SU-DHL-6 (cell line): Measurements from ENCODE around the gene RAB39B.
A peak's percentile ranks its signal among the peaks of the same experiment; 100 is the strongest.

Source experiments
- H2AFZ ChIP-seq: fragments of 200-600 bp; sonication (generic); 2 replicates; pipeline ENCODE4 v1.6.1; 2014; ENCODE audit warnings: low read depth, mild to moderate bottlenecking, moderate library complexity, mixed read lengths, antibody characterized with exemption, low read length; ENCODE audit not compliant: severe bottlenecking
- H3F3A ChIP-seq: fragments of 200-600 bp; shearing (Covaris generic); 2 replicates; pipeline ENCODE4 v1.6.0; 2016; ENCODE audit warnings: antibody characterized with exemption, mild to moderate bottlenecking; ENCODE audit not compliant: insufficient read depth
- H3K27ac ChIP-seq: fragments of 200-600 bp; sonication (generic); 2 replicates; pipeline ENCODE4 v1.5.1; 2016; ENCODE audit warnings: low read depth, mild to moderate bottlenecking, low read length, moderate library complexity, mixed read lengths
- H3K27me3 ChIP-seq: fragments of 200-600 bp; sonication (generic), shearing (Covaris generic); 2 replicates; pipeline ENCODE4 v1.6.0; 2014; ENCODE audit warnings: mild to moderate bottlenecking, low read length
- H3K36me3 ChIP-seq: fragments of 200-600 bp; sonication (generic); 2 replicates; pipeline ENCODE4 v1.6.1; 2014; ENCODE audit warnings: mild to moderate bottlenecking, low read length, mixed read lengths
- H3K4me2 ChIP-seq: fragments of 300-600, 200-600 bp; shearing (Covaris generic), sonication (generic); 2 replicates; pipeline ENCODE4 v1.6.0; 2014; ENCODE audit warnings: low read length, low read depth, mild to moderate bottlenecking; ENCODE audit not compliant: poor library complexity, severe bottlenecking
- H3K4me3 ChIP-seq: fragments of 200-600 bp; sonication (generic); 2 replicates; pipeline ENCODE4 v1.5.1; 2014; ENCODE audit warnings: antibody characterized with exemption, low read length, mild to moderate bottlenecking, mixed read lengths; ENCODE audit not compliant: insufficient read depth, poor library complexity, severe bottlenecking
- H3K79me2 ChIP-seq: fragments of 200-600 bp; sonication (generic); 2 replicates; pipeline ENCODE4 v1.6.1; 2014; ENCODE audit warnings: mild to moderate bottlenecking, low read length, moderate library complexity; ENCODE audit not compliant: insufficient read depth
- H3K9ac ChIP-seq: fragments of 200-600 bp; sonication (generic); 2 replicates; pipeline ENCODE4 v1.7.0; 2014; ENCODE audit warnings: mild to moderate bottlenecking, low read length
- H3K9me2 ChIP-seq: fragments of 200-600 bp; sonication (generic); replicated peaks from 2 replicates; pipeline ENCODE4 v1.6.1; 2014; ENCODE audit warnings: low read length; ENCODE audit not compliant: insufficient read depth
- H3K9me3 ChIP-seq: fragments of 200-600 bp; sonication (generic); 2 replicates; pipeline ENCODE4 v1.6.1; 2014; ENCODE audit warnings: low read length, mixed read lengths; ENCODE audit not compliant: insufficient read depth
- H4K20me1 ChIP-seq: fragments of 200-600 bp; sonication (generic); 2 replicates; pipeline ENCODE4 v1.6.1; 2014; ENCODE audit warnings: low read depth, mild to moderate bottlenecking, antibody characterized with exemption, low read length, moderate library complexity, mixed read lengths
- EZH2phosphoT487 ChIP-seq: fragments of 200-600 bp; sonication (generic), shearing (Covaris generic); conservative IDR thresholded peaks from 2 replicates; pipeline ENCODE4 v1.6.1; 2018; ENCODE audit warnings: mild to moderate bottlenecking, antibody characterized with exemption, low read length, moderate library complexity, mixed read lengths
- TF ChIP-seq, protein P1 (sequence below): fragments of 200-600 bp; sonication (generic); IDR thresholded peaks from one replicate; pipeline ENCODE4 v1.5.1; 2017; ENCODE audit warnings: antibody characterized with exemption, mild to moderate bottlenecking, low read length, moderate library complexity; ENCODE audit not compliant: insufficient read depth, poor library complexity, severe bottlenecking

RAB39B gene

DNA sequence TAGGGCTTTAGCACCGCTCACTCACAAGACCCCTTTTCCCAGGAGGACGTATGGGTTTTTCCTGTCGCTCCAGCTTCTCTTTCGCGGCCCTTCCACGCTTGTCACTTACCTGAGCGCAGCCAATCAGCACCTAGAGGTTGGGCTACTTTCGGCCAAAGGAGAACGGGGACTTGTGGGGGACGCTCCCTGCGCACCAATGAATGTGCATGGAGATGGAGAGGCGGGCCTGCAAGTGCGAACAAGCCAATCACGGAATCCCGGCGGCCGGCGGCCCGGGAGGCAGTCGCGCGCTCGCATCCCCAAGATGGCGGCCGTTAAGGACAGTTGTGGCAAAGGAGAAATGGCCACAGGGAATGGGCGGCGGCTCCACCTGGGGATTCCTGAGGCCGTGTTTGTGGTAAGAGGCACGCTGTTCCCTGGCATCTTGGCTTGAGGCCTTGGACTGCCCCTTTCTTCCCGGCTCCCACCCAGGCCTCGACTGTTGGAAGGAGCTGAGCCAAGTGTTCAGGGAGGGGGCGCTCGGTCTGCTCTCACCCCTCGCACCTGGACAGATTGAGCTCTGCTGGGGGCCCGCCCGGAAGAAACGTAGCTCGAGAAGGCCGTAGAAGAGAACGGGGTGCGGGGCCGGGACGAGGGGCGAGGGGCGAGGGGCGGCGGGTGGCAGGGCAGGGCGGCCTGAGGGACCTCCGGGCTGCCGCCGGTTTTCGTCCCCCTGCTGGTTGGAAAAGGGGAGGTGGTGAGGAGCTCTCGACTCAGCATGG is 47.9 kb downstream of the RAB39B start, which contains the start of gene VBP1:
Gene VBP1 (plus strand): TSS at position 282 of the 761 bp plus-strand sequence. CDS start 23 bp downstream, at position 305.
- TF ChIP-seq EZH2phosphoT487: no peak
- TF ChIP-seq, protein P1, sequence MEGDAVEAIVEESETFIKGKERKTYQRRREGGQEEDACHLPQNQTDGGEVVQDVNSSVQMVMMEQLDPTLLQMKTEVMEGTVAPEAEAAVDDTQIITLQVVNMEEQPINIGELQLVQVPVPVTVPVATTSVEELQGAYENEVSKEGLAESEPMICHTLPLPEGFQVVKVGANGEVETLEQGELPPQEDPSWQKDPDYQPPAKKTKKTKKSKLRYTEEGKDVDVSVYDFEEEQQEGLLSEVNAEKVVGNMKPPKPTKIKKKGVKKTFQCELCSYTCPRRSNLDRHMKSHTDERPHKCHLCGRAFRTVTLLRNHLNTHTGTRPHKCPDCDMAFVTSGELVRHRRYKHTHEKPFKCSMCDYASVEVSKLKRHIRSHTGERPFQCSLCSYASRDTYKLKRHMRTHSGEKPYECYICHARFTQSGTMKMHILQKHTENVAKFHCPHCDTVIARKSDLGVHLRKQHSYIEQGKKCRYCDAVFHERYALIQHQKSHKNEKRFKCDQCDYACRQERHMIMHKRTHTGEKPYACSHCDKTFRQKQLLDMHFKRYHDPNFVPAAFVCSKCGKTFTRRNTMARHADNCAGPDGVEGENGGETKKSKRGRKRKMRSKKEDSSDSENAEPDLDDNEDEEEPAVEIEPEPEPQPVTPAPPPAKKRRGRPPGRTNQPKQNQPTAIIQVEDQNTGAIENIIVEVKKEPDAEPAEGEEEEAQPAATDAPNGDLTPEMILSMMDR: no peak
- Histone ChIP-seq H3K4me3 (peak within 1 kb of the TSS; percentile 92), H3K27ac (peak within 1 kb of the TSS; percentile 53), H3K9ac (peak within 1 kb of the TSS; percentile 80), H3K9me2 (no peaks in the 10 kb centered on the region), H3K9me3 (no peaks in the 10 kb centered on the region), H3F3A (no peaks in the 10 kb centered on the region; the same call in 1 of the 2 replicates), H3K27me3 (no peaks in the 10 kb centered on the region), H3K79me2 (peaks cover 42% of the 10 kb centered on the region), H2AFZ (peak within 1 kb of the TSS; percentile 85), H4K20me1 (0 out of 2 replicates have a peak, but pooled peaks cover 5% of the 10 kb centered on the region), H3K4me2 (peak within 1 kb of the TSS; percentile 98), H3K36me3 (peaks cover 2% of the 10 kb centered on the region; the same call in 1 of the 2 replicates)

DNA sequence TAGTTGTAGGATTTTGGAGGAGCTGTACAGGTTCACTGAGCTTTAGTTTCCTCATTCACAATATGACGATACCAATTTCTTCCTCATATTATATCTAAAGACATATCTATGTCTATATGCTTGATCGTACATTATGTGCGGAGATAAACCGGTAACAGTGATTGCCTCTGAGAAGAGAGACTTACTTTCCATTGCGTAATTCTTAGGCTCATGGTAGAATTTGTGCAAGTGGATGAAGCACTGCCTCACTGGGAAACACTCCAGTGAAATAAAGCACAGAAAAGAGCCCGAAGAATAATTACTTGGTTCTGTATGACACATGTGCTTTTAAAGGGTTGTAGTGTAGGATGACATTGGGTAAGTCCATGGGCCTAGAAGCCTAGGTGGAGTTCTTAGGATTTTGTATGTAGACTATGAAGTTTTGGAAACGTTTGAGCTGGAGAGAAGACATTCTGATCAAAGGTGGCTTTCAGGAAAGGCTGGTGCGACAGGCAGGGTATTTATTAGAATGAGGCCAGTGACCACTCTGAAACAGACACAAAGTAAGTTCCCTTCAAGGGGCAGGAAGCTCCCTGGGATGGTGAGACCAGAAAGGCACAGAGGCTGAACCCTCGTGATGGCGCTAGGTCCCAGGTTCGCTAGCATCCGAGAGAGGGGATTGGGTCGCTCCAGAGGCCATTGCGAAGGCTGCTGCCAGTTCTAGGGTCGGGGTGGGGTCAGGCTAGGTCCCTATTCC is 48.7 kb downstream of the RAB39B start:
- H3K4me3 ChIP-seq: peak overlapping the region; percentile 62
- no peak overlapping the region for H3K27ac ChIP-seq
- no peaks in the 10 kb centered on the region for H3K9me3 ChIP-seq
- H3K9ac ChIP-seq: peak overlapping the region; percentile 80
- no peak for TF ChIP-seq EZH2phosphoT487
- TF ChIP-seq, protein P1: no peak
- H4K20me1 ChIP-seq: 0 out of 2 replicates have a peak, but pooled peaks cover 5% of the 10 kb centered on the region
- H2AFZ ChIP-seq: peak overlapping the region; percentile 85
- H3K4me2 ChIP-seq: peak overlapping the region; percentile 87
- peaks cover 2% of the 10 kb centered on the region; the same call in 1 of the 2 replicates for H3K36me3 ChIP-seq
- no peaks in the 10 kb centered on the region; the same call in 1 of the 2 replicates for H3F3A ChIP-seq
- no peaks in the 10 kb centered on the region for H3K27me3 ChIP-seq
- H3K9me2 ChIP-seq: no peaks in the 10 kb centered on the region
- H3K79me2 ChIP-seq: peaks cover 42% of the 10 kb centered on the region

DNA sequence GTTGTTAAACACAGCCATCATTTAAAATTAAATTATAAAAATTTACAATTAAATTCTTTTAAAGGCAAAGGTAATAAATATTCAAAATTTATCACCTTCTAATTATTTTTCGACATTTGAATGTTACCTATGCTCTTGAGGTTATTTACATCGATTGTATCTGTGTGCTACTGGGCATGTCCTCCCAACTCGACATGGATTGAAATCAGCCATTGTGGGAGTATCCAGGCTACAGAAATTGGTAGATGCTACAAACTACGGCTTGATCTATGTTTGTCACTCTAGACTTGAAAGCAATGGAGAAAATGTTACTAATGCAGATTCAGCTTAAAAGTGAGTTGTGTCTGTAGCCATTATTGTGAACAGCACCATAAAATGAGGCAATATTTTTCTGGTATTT is 50.6 kb downstream of the RAB39B start:
- Histone ChIP-seq H3K4me3 (no peak overlapping the region), H3K27me3 (no peaks in the 10 kb centered on the region), H3K27ac (no peak overlapping the region), H3K9ac (no peak overlapping the region), H4K20me1 (0 out of 2 replicates have a peak, but pooled peaks cover 5% of the 10 kb centered on the region), H3K9me2 (no peaks in the 10 kb centered on the region), H3K9me3 (no peaks in the 10 kb centered on the region), H3F3A (no peaks in the 10 kb centered on the region; the same call in 1 of the 2 replicates), H2AFZ (no peak overlapping the region), H3K36me3 (no peaks in the 10 kb centered on the region), H3K4me2 (no peak overlapping the region), H3K79me2 (peaks cover 24% of the 10 kb centered on the region)
- no peak for TF ChIP-seq EZH2phosphoT487
- TF ChIP-seq, protein P1: no peak
